Measurements from ENCODE around the gene AFF3. TPM values are rescaled to one million over a fixed set of nuclear protein-coding genes. Genes with fewer than 3 reads are reported as not detected.
A peak's percentile ranks its signal among the peaks of the same experiment; 100 is the strongest.

AFF3 gene
- total and polyA plus RNA-seq, 2 of the 4 experiments (the other 2 are of a cell fraction) = 12.9 to 14.3 TPM

DNA sequence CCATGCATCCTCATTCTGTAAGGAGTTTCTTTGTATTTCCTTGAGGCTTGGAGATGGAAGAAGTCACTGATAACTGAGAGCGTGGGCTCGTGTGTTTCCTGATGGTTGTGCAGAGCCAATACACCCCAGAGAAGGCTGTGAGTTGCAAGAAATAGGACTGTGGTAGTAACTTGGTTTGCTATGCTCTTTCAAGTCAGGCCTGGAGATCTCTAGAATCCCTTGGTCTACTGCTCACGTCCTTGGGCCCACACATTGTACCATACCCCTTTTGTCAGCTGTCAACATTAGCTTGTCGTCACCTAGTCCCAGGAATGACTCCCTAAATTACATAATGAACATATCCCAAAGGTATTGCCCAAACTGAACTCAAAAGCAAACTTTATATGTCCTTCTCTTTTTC lies 414.2 kb downstream of the AFF3 start:
- H3K4me1 ChIP-seq (ENCODE audit: control insufficient read depth, insufficient read depth, low read length) = peaks cover 16% of the 10 kb centered on the region
- dilution Hi-C loops (cut with HindIII; ENCODE audit: low sequenced_read_pairs, unreplicated experiment) (no loop called here), intact Hi-C loops (cut with micrococcal nuclease) (loop anchor here (5.0 kb wide), 3 partner anchors 154 to 284 kb away; no protein-coding TSS in a partner anchor), in situ Hi-C loops (cut with MboI; ENCODE audit: low sequenced_read_pairs) (loop anchor here (10.0 kb wide), 1 partner anchor 517 kb away; no protein-coding TSS in a partner anchor)
- POLR2A ChIA-PET (ENCODE audit: unreplicated experiment) = no interaction called here
- H3K27me3 ChIP-seq (ENCODE audit: control insufficient read depth, insufficient read depth, low read length) = no peaks in the 10 kb centered on the region
- H3K9ac ChIP-seq (ENCODE audit: low read depth, low read length) = no peak overlapping the region
- peak overlapping the region; percentile 59 for H4K91ac ChIP-seq (ENCODE audit: insufficient read depth, low read depth, low read length)
- peak overlapping the region; percentile 95 for H3K18ac ChIP-seq (ENCODE audit: low read depth, low read length)
- H3K23ac ChIP-seq (ENCODE audit: low read depth, low read length) = no peak overlapping the region
- H2BK5ac ChIP-seq (ENCODE audit: low read depth, low read length, poor library complexity, severe bottlenecking) = no peak overlapping the region
- H3K27ac ChIP-seq (ENCODE audit: insufficient read depth, low read length) = peak overlapping the region; percentile 9; the same call in 1 of the 2 replicates
- peak overlapping the region; percentile 84 for H2BK20ac ChIP-seq (ENCODE audit: low read depth, low read length)
- peaks cover 0 to 6% of the 10 kb centered on the region in 2 experiments; a peak in 1 of 4 replicates for H3K79me1 ChIP-seq (ENCODE audit: low read depth in 1 of 2, low read length in 2 of 2)
- peak overlapping the region; percentile 61 for H3K4ac ChIP-seq (ENCODE audit: low read depth, low read length)
- H3K4me2 ChIP-seq (ENCODE audit: low read depth, low read length) = no peak overlapping the region
- WGBS, 2 experiments (ENCODE audit: extremely low coverage in 2 of 2, insufficient read length in 1 of 2) = no CpG with 5 or more reads among the region's 4 CpGs
- H2AFZ ChIP-seq (replicated peaks; ENCODE audit: low read length, poor library complexity) = no peak overlapping the region
- ATAC-seq (ENCODE audit: low read depth) (no peak), DNase-seq (no peak)
- H3K9me3 ChIP-seq (ENCODE audit: control insufficient read depth, insufficient read depth, low read length) = no peaks in the 10 kb centered on the region
- peak overlapping the region; percentile 95 for H4K5ac ChIP-seq (ENCODE audit: low read depth, low read length)
- H4K20me1 ChIP-seq (ENCODE audit: insufficient read depth, low read length) = no peaks in the 10 kb centered on the region
- no TSS peak for BruUV-seq (replicated peaks)
- no peak overlapping the region for H2AK9ac ChIP-seq (replicated peaks; ENCODE audit: low read depth, low read length, poor library complexity)
- peak overlapping the region; percentile 8 for H3K14ac ChIP-seq (replicated peaks; ENCODE audit: low read depth, low read length)
- peak overlapping the region; percentile 59 to 77; a peak in 3 of 4 replicates for H4K8ac ChIP-seq (ENCODE audit: low read depth in 2 of 2, low read length in 2 of 2)
- CTCF ChIA-PET = no interaction called here
- H2AK5ac ChIP-seq (ENCODE audit: low read depth, low read length) = peak overlapping the region; percentile 91
- H3K9me1 ChIP-seq (ENCODE audit: insufficient read depth, low read length) = peaks cover 9% of the 10 kb centered on the region; the same call in 1 of the 2 replicates
- peak overlapping the region; percentile 88 for H2BK120ac ChIP-seq (ENCODE audit: low read depth, low read length)
- no peak overlapping the region for H3K4me3 ChIP-seq (ENCODE audit: insufficient read depth, low read depth, low read length)
- no peaks in the 10 kb centered on the region for H3K36me3 ChIP-seq (ENCODE audit: control insufficient read depth, insufficient read depth, low read length)
- H3K56ac ChIP-seq (ENCODE audit: extremely low read depth, insufficient read depth, low read length) = no peak overlapping the region
- H2BK15ac ChIP-seq (ENCODE audit: low read depth, low read length) = peak overlapping the region; percentile 73; the same call in 2 of the 3 replicates
- TF ChIP-seq ELK1 (IDR thresholded peaks at IDR 0.05; ENCODE audit: borderline replicate concordance, low read depth, low read length) (no peak), BHLHE40 (IDR thresholded peaks at IDR 0.05; ENCODE audit: low read depth, low read length) (no peak), RAD21 (IDR thresholded peaks at IDR 0.05; ENCODE audit: low read length) (no peak), NFE2L2 (IDR thresholded peaks at IDR 0.05; ENCODE audit: low read depth, low read length) (no peak), POLR2A (IDR thresholded peaks at IDR 0.05; ENCODE audit: low read depth, low read length) (no peak), MAFK (IDR thresholded peaks at IDR 0.05; ENCODE audit: low read depth, low read length) (no peak), MAZ (IDR thresholded peaks at IDR 0.05; ENCODE audit: borderline replicate concordance, low read depth, low read length) (no peak), USF2 (IDR thresholded peaks at IDR 0.05; ENCODE audit: low read depth, low read length) (no peak), RFX5 (IDR thresholded peaks at IDR 0.05; ENCODE audit: low read depth, low read length) (no peak), CHD1 (IDR thresholded peaks at IDR 0.05; ENCODE audit: low read depth, low read length) (no peak), CEBPB (IDR thresholded peaks at IDR 0.05; ENCODE audit: low read depth, low read length) (no peak)
- TF ChIP-seq, protein P1, sequence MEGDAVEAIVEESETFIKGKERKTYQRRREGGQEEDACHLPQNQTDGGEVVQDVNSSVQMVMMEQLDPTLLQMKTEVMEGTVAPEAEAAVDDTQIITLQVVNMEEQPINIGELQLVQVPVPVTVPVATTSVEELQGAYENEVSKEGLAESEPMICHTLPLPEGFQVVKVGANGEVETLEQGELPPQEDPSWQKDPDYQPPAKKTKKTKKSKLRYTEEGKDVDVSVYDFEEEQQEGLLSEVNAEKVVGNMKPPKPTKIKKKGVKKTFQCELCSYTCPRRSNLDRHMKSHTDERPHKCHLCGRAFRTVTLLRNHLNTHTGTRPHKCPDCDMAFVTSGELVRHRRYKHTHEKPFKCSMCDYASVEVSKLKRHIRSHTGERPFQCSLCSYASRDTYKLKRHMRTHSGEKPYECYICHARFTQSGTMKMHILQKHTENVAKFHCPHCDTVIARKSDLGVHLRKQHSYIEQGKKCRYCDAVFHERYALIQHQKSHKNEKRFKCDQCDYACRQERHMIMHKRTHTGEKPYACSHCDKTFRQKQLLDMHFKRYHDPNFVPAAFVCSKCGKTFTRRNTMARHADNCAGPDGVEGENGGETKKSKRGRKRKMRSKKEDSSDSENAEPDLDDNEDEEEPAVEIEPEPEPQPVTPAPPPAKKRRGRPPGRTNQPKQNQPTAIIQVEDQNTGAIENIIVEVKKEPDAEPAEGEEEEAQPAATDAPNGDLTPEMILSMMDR (conservative IDR thresholded peaks at IDR 0.05; ENCODE audit: low read depth, low read length) = no peak

Measured in IMR-90 (cell line).